ENCODE measurements around the gene TSPAN6. TPM values are rescaled to one million over a fixed set of nuclear protein-coding genes. Genes with fewer than 3 reads are reported as not detected.

TSPAN6 gene
- total RNA-seq (1 to 10 TPM in 1 of 2 donors, under 1 TPM in 1; 0.68 to 1.2 TPM), total RNA-seq (0.83 to 2.8 reads per million in 2 donors)

GRCh38 chrX:100636321-100636991 is at the start of gene TSPAN6:
Gene TSPAN6 (minus strand): TSS chrX:100636806. CDS start chrX:100636694, 112 bp downstream.
- Mint-ChIP-seq H3K27ac (peak within 1 kb of the TSS; percentile 34), H3K36me3 (ENCODE audit: low read depth) (peaks cover 4% of the 10 kb centered on the region), H3K27me3 (peaks cover 9% of the 10 kb centered on the region), H3K4me3 (peak within 1 kb of the TSS; percentile 94), H3K4me1 (peaks cover 6% of the 10 kb centered on the region)
- peak; percentile 27 to 68 (median 47) for DNase-seq
- peak; percentile 99 for ATAC-seq
- H3K9me3 ChIP-seq (ENCODE audit: control insufficient read depth, low read length, poor library complexity, severe bottlenecking) = no peaks in the 10 kb centered on the region

GRCh38 chrX:100685997-100686305 is 49.3 kb upstream of the TSPAN6 start:
- Mint-ChIP-seq H3K27ac (no peak overlapping the region), H3K27me3 (no peaks in the 10 kb centered on the region), H3K4me3 (no peak overlapping the region), H3K4me1 (no peaks in the 10 kb centered on the region), H3K36me3 (ENCODE audit: low read depth) (no peaks in the 10 kb centered on the region)
- ATAC-seq = no peak
- DNase-seq = no peak
- no peaks in the 10 kb centered on the region for H3K9me3 ChIP-seq (ENCODE audit: control insufficient read depth, low read length, poor library complexity, severe bottlenecking)

- no peaks in the 10 kb centered on the region for H3K9me3 ChIP-seq (ENCODE audit: control insufficient read depth, low read length, poor library complexity, severe bottlenecking)
- no peaks in the 10 kb centered on the region for H3K36me3 Mint-ChIP-seq (ENCODE audit: low read depth)
- H3K4me1 Mint-ChIP-seq = peaks cover 4% of the 10 kb centered on the region
- H3K27me3 Mint-ChIP-seq = no peaks in the 10 kb centered on the region
- peak; percentile 11 to 50 (median 19) for DNase-seq
- H3K4me3 Mint-ChIP-seq = no peak overlapping the region
- ATAC-seq = peak; percentile 89
- H3K27ac Mint-ChIP-seq = no peak overlapping the region
Measured at GRCh38 chrX:100685284-100685996, 48.8 kb upstream of the TSPAN6 start.

- no peaks in the 10 kb centered on the region for H3K27me3 Mint-ChIP-seq
- H3K36me3 Mint-ChIP-seq (ENCODE audit: low read depth) = peaks cover 5% of the 10 kb centered on the region
Measured at GRCh38 chrX:100682939-100683338, 46.3 kb upstream of the TSPAN6 start.

GRCh38 chrX:100681599-100681998 is 45.0 kb upstream of the TSPAN6 start:
- H3K4me3 Mint-ChIP-seq = no peak overlapping the region
- H3K4me1 Mint-ChIP-seq = peaks cover 10% of the 10 kb centered on the region
- H3K36me3 Mint-ChIP-seq (ENCODE audit: low read depth) = peaks cover 5% of the 10 kb centered on the region
- no peaks in the 10 kb centered on the region for H3K9me3 ChIP-seq (ENCODE audit: control insufficient read depth, low read length, poor library complexity, severe bottlenecking)
- H3K27me3 Mint-ChIP-seq = no peaks in the 10 kb centered on the region
- no peak for DNase-seq
- H3K27ac Mint-ChIP-seq = no peak overlapping the region
- no peak for ATAC-seq

More at GRCh38 chrX:100682939-100683338, 46.3 kb upstream of the TSPAN6 start:
- H3K4me3 Mint-ChIP-seq = no peak overlapping the region
- H3K9me3 ChIP-seq (ENCODE audit: control insufficient read depth, low read length, poor library complexity, severe bottlenecking) = no peaks in the 10 kb centered on the region
- ATAC-seq = no peak
- no peak for DNase-seq
- no peak overlapping the region for H3K27ac Mint-ChIP-seq
- peaks cover 6% of the 10 kb centered on the region for H3K4me1 Mint-ChIP-seq

GRCh38 chrX:100680756-100681155 is 44.1 kb upstream of the TSPAN6 start:
- peaks cover 10% of the 10 kb centered on the region for H3K4me1 Mint-ChIP-seq
- H3K9me3 ChIP-seq (ENCODE audit: control insufficient read depth, low read length, poor library complexity, severe bottlenecking) = no peaks in the 10 kb centered on the region
- peaks cover 5% of the 10 kb centered on the region for H3K36me3 Mint-ChIP-seq (ENCODE audit: low read depth)
- H3K27me3 Mint-ChIP-seq = no peaks in the 10 kb centered on the region
- ATAC-seq (no peak), DNase-seq (no peak)
- H3K4me3 Mint-ChIP-seq = no peak overlapping the region
- no peak overlapping the region for H3K27ac Mint-ChIP-seq

- H3K27me3 Mint-ChIP-seq = no peaks in the 10 kb centered on the region
- H3K4me3 Mint-ChIP-seq = no peak overlapping the region
- H3K27ac Mint-ChIP-seq = no peak overlapping the region
- peaks cover 27% of the 10 kb centered on the region for H3K4me1 Mint-ChIP-seq
- peaks cover 5% of the 10 kb centered on the region for H3K36me3 Mint-ChIP-seq (ENCODE audit: low read depth)
- ATAC-seq (no peak), DNase-seq (no peak)
- no peaks in the 10 kb centered on the region for H3K9me3 ChIP-seq (ENCODE audit: control insufficient read depth, low read length, poor library complexity, severe bottlenecking)
Measured at GRCh38 chrX:100677611-100678181, 41.1 kb upstream of the TSPAN6 start.

GRCh38 chrX:100674705-100675104 is 38.1 kb upstream of the TSPAN6 start:
- peak overlapping the region; percentile 74 for H3K4me3 Mint-ChIP-seq

GRCh38 chrX:100673397-100673953 is 36.9 kb upstream of the TSPAN6 start:
- ATAC-seq (no peak), DNase-seq (no peak)
- no peaks in the 10 kb centered on the region for H3K9me3 ChIP-seq (ENCODE audit: control insufficient read depth, low read length, poor library complexity, severe bottlenecking)
- Mint-ChIP-seq H3K4me1 (peaks cover 22% of the 10 kb centered on the region), H3K27ac (no peak overlapping the region), H3K4me3 (no peak overlapping the region), H3K36me3 (ENCODE audit: low read depth) (no peaks in the 10 kb centered on the region), H3K27me3 (no peaks in the 10 kb centered on the region)

More at GRCh38 chrX:100674705-100675104, 38.1 kb upstream of the TSPAN6 start:
- ATAC-seq = peak; percentile 57
- Mint-ChIP-seq H3K27ac (peak overlapping the region; percentile 1), H3K4me1 (peaks cover 22% of the 10 kb centered on the region), H3K36me3 (ENCODE audit: low read depth) (no peaks in the 10 kb centered on the region), H3K27me3 (no peaks in the 10 kb centered on the region)
- H3K9me3 ChIP-seq (ENCODE audit: control insufficient read depth, low read length, poor library complexity, severe bottlenecking) = no peaks in the 10 kb centered on the region
- no peak for DNase-seq

- Mint-ChIP-seq H3K4me1 (peaks cover 21% of the 10 kb centered on the region), H3K36me3 (ENCODE audit: low read depth) (no peaks in the 10 kb centered on the region), H3K27me3 (peaks cover under 1% of the 10 kb centered on the region), H3K4me3 (no peak overlapping the region), H3K27ac (no peak overlapping the region)
- DNase-seq (no peak), ATAC-seq (no peak)
- no peaks in the 10 kb centered on the region for H3K9me3 ChIP-seq (ENCODE audit: control insufficient read depth, low read length, poor library complexity, severe bottlenecking)
Measured at GRCh38 chrX:100672966-100673365, 36.4 kb upstream of the TSPAN6 start.

GRCh38 chrX:100663642-100664041 is 27.0 kb upstream of the TSPAN6 start:
- no peak for ATAC-seq
- H3K27me3 Mint-ChIP-seq = peaks cover 32% of the 10 kb centered on the region
- DNase-seq = no peak

GRCh38 chrX:100662796-100663195 is 26.2 kb upstream of the TSPAN6 start:
- ATAC-seq (no peak), DNase-seq (no peak)
- no peaks in the 10 kb centered on the region for H3K36me3 Mint-ChIP-seq (ENCODE audit: low read depth)
- H3K4me1 Mint-ChIP-seq = no peaks in the 10 kb centered on the region
- H3K4me3 Mint-ChIP-seq = no peak overlapping the region
- peaks cover 29% of the 10 kb centered on the region for H3K27me3 Mint-ChIP-seq
- no peak overlapping the region for H3K27ac Mint-ChIP-seq
- H3K9me3 ChIP-seq (ENCODE audit: control insufficient read depth, low read length, poor library complexity, severe bottlenecking) = no peaks in the 10 kb centered on the region

More at GRCh38 chrX:100663642-100664041, 27.0 kb upstream of the TSPAN6 start:
- Mint-ChIP-seq H3K36me3 (ENCODE audit: low read depth) (no peaks in the 10 kb centered on the region), H3K4me3 (no peak overlapping the region), H3K27ac (no peak overlapping the region), H3K4me1 (no peaks in the 10 kb centered on the region)
- no peaks in the 10 kb centered on the region for H3K9me3 ChIP-seq (ENCODE audit: control insufficient read depth, low read length, poor library complexity, severe bottlenecking)

- no peaks in the 10 kb centered on the region for H3K9me3 ChIP-seq (ENCODE audit: control insufficient read depth, low read length, poor library complexity, severe bottlenecking)
- H3K27ac Mint-ChIP-seq = no peak overlapping the region
- DNase-seq = no peak
- H3K36me3 Mint-ChIP-seq (ENCODE audit: low read depth) = no peaks in the 10 kb centered on the region
- H3K4me1 Mint-ChIP-seq = no peaks in the 10 kb centered on the region
- peaks cover 23% of the 10 kb centered on the region for H3K27me3 Mint-ChIP-seq
- no peak overlapping the region for H3K4me3 Mint-ChIP-seq
- ATAC-seq = no peak
Measured at GRCh38 chrX:100662170-100662569, 25.6 kb upstream of the TSPAN6 start.
